Colonic mucosa (tissue), 4 donors: Measurements from ENCODE around the gene MMP24OS. TPM values are rescaled to one million over a fixed set of nuclear protein-coding genes. Genes with fewer than 3 reads are reported as not detected.

Source experiments
- DNase-seq: peaks from one replicate; pipeline ENCODE4 v3.0.0-alpha.2; 2020
- H3K27ac ChIP-seq: fragments of 200-600 bp; one replicate; pipeline ENCODE4 v1.8.0; 2021
- H3K27me3 ChIP-seq: fragments of 200-600 bp; one replicate; pipeline ENCODE4 v1.8.0; 2021
- H3K36me3 ChIP-seq: fragments of 200-600 bp; one replicate; pipeline ENCODE4 v1.8.0; 2021
- H3K4me1 ChIP-seq: fragments of 200-600 bp; one replicate; pipeline ENCODE4 v1.8.0; 2021; ENCODE audit warnings: mild to moderate bottlenecking
- H3K4me3 ChIP-seq: fragments of 200-600 bp; one replicate; pipeline ENCODE4 v1.8.0; 2021
- H3K9ac ChIP-seq, 2 donors: one replicate each; pipeline ENCODE4 v1.7.0; 2013; ENCODE audit warnings: control low read depth in 2 of 2, low read depth in 2 of 2, low read length in 2 of 2
- H3K9me3 ChIP-seq: fragments of 200-600 bp; one replicate; pipeline ENCODE4 v1.8.0; 2021
- intact Hi-C: fragments of 100-400 bp; cut with DNase I; formaldehyde crosslinking; loops from one replicate; pipeline ENCODE4 v1.14.1; 2022
- total RNA-seq, 2 donors: library from RNA; stranded (reverse); fragmentation: NEBNext Ultra II Directional in 1 of 2; extraction: Animal tissue kit (Norgen Biotek cat#: 25700) in 1 of 2; gene quantifications; one replicate each; pipeline ENCODE4 v1.2.1, GENCODE V29; 2021
- TF ChIP-seq, protein P1 (sequence below): fragments of 200-600 bp; IDR thresholded peaks from one replicate; pipeline ENCODE4 v1.8.0; 2022; ENCODE audit warnings: antibody characterized with exemption, mild to moderate bottlenecking
- donor health status: healthy.
- donor health status: DM: no; HTN: no; CAD: no.
- donor health status: DM: no; HTN: no; CAD: no.

MMP24OS gene
- total RNA-seq, 2 donors from 2014 or later = 83.9 to 123 TPM

DNA sequence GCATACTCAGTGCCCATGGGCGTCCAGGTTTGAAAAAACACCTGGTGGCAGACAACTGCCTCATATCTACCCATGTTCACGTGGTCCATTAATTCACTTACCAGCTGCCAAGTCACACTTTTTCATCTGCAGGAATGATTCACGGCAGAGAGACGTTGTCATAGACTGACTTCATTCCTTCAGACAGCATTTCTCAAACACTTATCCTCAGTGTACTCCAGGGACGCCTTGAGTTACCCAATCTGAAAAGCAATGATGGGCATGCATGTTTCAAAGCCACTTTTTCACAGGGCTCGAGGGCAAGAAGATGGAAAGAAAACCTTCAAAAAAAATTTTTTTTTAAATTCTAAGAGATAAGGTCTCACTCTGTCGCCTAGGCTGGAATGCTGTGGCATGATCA lies 6.0 kb downstream of the MMP24OS start:
- Histone ChIP-seq H3K27me3 (no peaks in the 10 kb centered on the region), H3K4me1 (peaks cover 4% of the 10 kb centered on the region), H3K27ac (no peak overlapping the region), H3K36me3 (no peaks in the 10 kb centered on the region), H3K4me3 (no peak overlapping the region), H3K9me3 (no peaks in the 10 kb centered on the region), H3K9ac (no peak overlapping the region)
- intact Hi-C loops = loop anchor here (5.0 kb wide), 1 partner anchor 125 kb away; the partner anchor contains the start of gene EDEM2
- no peak for DNase-seq
- TF ChIP-seq, protein P1, sequence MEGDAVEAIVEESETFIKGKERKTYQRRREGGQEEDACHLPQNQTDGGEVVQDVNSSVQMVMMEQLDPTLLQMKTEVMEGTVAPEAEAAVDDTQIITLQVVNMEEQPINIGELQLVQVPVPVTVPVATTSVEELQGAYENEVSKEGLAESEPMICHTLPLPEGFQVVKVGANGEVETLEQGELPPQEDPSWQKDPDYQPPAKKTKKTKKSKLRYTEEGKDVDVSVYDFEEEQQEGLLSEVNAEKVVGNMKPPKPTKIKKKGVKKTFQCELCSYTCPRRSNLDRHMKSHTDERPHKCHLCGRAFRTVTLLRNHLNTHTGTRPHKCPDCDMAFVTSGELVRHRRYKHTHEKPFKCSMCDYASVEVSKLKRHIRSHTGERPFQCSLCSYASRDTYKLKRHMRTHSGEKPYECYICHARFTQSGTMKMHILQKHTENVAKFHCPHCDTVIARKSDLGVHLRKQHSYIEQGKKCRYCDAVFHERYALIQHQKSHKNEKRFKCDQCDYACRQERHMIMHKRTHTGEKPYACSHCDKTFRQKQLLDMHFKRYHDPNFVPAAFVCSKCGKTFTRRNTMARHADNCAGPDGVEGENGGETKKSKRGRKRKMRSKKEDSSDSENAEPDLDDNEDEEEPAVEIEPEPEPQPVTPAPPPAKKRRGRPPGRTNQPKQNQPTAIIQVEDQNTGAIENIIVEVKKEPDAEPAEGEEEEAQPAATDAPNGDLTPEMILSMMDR = no peak

DNA sequence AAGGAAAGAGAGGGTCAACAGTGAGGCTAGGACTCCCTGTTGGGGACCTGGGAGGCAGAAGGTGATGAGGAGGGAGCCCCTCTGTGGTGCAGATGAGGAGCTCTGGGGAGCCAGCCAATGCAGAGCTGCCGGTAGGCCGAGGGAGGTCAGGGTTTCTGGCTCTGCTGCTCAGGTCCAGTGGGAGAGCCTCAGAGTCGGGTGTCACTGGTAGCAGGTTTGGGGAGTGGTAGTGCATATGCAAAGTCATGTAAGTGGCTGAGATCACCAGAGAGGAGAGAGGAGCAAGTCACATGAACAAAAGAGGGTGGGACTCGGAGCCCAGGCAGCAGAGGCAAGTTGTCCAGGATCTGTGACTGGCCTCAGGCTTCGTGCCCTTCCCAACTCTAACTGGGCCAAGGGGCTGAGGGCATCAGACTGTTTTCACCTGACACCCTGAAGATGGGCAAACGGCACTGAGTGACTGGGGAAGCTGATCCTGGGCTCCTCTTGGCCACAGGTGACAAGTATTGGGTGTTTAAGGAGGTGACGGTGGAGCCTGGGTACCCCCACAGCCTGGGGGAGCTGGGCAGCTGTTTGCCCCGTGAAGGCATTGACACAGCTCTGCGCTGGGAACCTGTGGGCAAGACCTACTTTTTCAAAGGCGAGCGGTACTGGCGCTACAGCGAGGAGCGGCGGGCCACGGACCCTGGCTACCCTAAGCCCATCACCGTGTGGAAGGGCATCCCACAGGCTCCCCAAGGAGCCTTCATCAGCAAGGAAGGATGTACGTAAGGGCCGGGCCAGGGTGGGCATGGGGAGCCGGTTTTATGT lies 6.6 kb downstream of the MMP24OS start:
- H3K27ac ChIP-seq = no peak overlapping the region
- H3K4me1 ChIP-seq = no peaks in the 10 kb centered on the region
- no peaks in the 10 kb centered on the region for H3K9me3 ChIP-seq
- H3K4me3 ChIP-seq = no peak overlapping the region
- H3K27me3 ChIP-seq = no peaks in the 10 kb centered on the region
- H3K9ac ChIP-seq = no peak overlapping the region
- TF ChIP-seq, protein P1 = no peak
- H3K36me3 ChIP-seq = no peaks in the 10 kb centered on the region
- DNase-seq = no peak
- intact Hi-C loops = loop anchor here (5.0 kb wide), 1 partner anchor 124 kb away; the partner anchor contains the start of gene EDEM2

DNA sequence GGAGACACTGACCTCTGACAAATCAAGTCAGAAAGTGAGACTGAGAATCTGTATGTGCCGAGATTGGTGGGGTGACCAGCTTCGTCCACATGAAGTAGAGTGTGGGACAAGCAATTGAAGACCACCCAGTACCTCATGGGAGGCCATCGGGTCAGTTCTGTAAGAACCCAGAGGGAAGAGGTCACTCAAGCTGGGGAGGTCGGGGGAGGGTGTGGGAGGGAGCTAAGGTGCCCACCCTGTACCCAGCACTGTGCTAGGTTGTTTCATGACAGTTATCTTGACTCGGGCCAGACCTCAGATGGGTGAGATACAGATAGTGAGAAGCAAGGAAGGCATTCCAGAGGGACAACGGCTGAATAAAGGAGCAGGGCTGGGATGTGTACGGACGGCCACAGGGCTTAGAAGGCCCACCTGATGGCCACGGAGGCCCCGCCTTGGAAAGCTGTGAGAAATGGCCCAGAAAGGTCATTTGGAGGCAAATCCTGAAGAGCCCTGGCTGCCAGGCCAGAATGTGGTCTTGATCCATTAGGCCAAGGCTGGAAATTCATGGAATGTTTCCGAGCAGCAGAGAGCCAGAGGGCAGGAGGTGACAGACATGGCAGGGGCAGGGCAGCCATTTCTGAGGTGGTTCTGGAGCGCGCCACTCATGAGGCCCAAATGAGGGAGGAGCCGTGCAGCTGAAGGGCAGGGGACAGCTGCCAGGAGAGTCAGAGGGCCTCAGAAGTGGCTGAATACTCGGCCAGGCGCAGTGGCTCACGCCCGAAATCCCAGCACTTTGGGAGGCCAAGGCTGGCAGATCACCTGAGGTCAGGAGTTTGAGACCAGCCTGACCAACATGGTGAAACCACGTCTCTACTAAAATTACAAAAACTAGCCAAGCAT lies 7.7 kb downstream of the MMP24OS start:
- Histone ChIP-seq H3K36me3 (no peaks in the 10 kb centered on the region), H3K9ac (peak overlapping the region in 1 of 2 donors; percentile 7), H3K9me3 (no peaks in the 10 kb centered on the region), H3K27ac (no peak overlapping the region), H3K4me1 (no peaks in the 10 kb centered on the region), H3K4me3 (no peak overlapping the region), H3K27me3 (no peaks in the 10 kb centered on the region)
- TF ChIP-seq, protein P1 = no peak
- intact Hi-C loops = loop anchor here (5.0 kb wide), 1 partner anchor 123 kb away; the partner anchor contains the start of gene EDEM2
- DNase-seq = no peak

DNA sequence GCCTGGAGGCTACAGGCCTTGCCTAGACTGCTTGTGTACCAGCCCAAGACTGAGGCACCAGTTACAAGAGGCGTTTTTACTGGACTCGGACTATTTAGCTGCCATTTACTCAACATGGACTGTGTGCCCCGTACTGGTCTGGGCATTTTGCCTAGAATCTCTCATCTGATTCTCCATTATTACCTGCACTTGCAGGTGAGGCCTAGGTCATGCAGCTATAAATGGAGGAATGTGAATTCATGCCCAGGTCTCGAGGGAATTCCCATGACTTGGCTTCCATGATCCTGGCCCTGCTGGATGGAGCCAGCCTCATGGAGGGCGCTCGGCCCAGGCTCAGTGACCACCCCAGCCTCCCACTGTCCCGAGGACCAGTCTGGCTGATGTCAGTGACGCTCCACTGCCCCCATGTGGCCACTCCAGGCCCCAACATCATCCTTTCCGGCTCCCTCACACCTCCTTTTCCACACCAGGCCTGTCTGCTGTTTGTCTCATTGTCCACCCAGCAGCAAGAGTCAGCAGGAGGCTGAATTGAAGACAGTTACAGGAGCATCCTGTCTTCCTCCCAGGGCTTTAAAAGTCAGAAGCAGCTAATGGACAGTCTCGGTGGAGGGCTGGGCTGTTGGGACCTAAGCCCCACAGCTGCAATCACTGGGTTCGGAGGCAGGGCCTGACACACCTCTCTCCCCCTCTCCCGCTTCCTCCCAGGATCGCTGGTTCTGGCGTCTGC lies 8.7 kb downstream of the MMP24OS start:
- H3K9ac ChIP-seq = peak overlapping the region in 1 of 2 donors; percentile 7
- intact Hi-C loops = no loop called here
- no peaks in the 10 kb centered on the region for H3K36me3 ChIP-seq
- no peaks in the 10 kb centered on the region for H3K9me3 ChIP-seq
- peak; percentile 71 for DNase-seq
- no peaks in the 10 kb centered on the region for H3K27me3 ChIP-seq
- H3K4me1 ChIP-seq = no peaks in the 10 kb centered on the region
- no peak overlapping the region for H3K4me3 ChIP-seq
- TF ChIP-seq, protein P1 = peak; percentile 64
- H3K27ac ChIP-seq = no peak overlapping the region

DNA sequence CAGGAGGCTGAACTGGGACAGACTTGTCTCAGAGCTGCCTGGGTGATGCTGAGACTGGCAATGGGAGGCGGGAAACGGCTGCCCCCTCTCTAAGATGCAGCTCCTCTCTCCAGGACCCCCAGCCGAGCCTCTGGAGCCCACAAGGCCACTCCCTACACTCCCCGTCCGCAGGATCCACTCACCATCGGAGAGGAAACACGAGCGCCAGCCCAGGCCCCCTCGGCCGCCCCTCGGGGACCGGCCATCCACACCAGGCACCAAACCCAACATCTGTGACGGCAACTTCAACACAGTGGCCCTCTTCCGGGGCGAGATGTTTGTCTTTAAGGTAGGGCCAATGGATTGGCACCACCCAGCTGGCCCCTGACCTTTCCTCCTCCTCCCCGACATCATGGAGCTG lies 10.8 kb downstream of the MMP24OS start:
- intact Hi-C loops = no loop called here
- H3K36me3 ChIP-seq = no peaks in the 10 kb centered on the region
- no peak overlapping the region for H3K4me3 ChIP-seq
- no peak for DNase-seq
- H3K27ac ChIP-seq = no peak overlapping the region
- peaks cover 5% of the 10 kb centered on the region for H3K4me1 ChIP-seq
- H3K9me3 ChIP-seq = no peaks in the 10 kb centered on the region
- TF ChIP-seq, protein P1 = no peak
- H3K9ac ChIP-seq = no peak overlapping the region
- H3K27me3 ChIP-seq = no peaks in the 10 kb centered on the region
